ENCODE data around the gene NR1D1. TPM values are rescaled to one million over a fixed set of nuclear protein-coding genes. Genes with fewer than 3 reads are reported as not detected.

NR1D1 gene
- total RNA-seq, 2 donors from 2014 or later = 12.2 to 21.8 TPM

- Mint-ChIP-seq H3K4me1 (peaks cover 71% of the 10 kb centered on the region), H3K36me3 (ENCODE audit: low read depth) (no peaks in the 10 kb centered on the region), H3K27ac (peak overlapping the region; percentile 94), H3K9me3 (no peaks in the 10 kb centered on the region), H3K4me3 (peak overlapping the region; percentile 83), H3K27me3 (no peaks in the 10 kb centered on the region)
- ATAC-seq (replicated peaks) = no peak
Observed at GRCh38 chr17:40105861-40106759, 5.7 kb upstream of the NR1D1 start.

- Mint-ChIP-seq H3K36me3 (ENCODE audit: low read depth) (peaks cover 8% of the 10 kb centered on the region), H3K27ac (peak overlapping the region; percentile 3)
- ATAC-seq (replicated peaks) = no peak
Observed at GRCh38 chr17:40104594-40105486, 4.5 kb upstream of the NR1D1 start.

GRCh38 chr17:40103688-40104087 lies 3.3 kb upstream of the NR1D1 start:
- H3K27ac Mint-ChIP-seq = peak overlapping the region; percentile 66
- no peak for ATAC-seq (replicated peaks)
- H3K27me3 Mint-ChIP-seq = no peaks in the 10 kb centered on the region
- H3K36me3 Mint-ChIP-seq (ENCODE audit: low read depth) = peaks cover 17% of the 10 kb centered on the region
- H3K9me3 Mint-ChIP-seq = no peaks in the 10 kb centered on the region
- H3K4me3 Mint-ChIP-seq = peak overlapping the region; percentile 83
- peaks cover 61% of the 10 kb centered on the region for H3K4me1 Mint-ChIP-seq

More at GRCh38 chr17:40104594-40105486, 4.5 kb upstream of the NR1D1 start:
- Mint-ChIP-seq H3K9me3 (no peaks in the 10 kb centered on the region), H3K4me3 (peak overlapping the region; percentile 83), H3K27me3 (no peaks in the 10 kb centered on the region), H3K4me1 (peaks cover 65% of the 10 kb centered on the region)

- H3K4me3 Mint-ChIP-seq = peak overlapping the region; percentile 83
- H3K9me3 Mint-ChIP-seq = no peaks in the 10 kb centered on the region
- H3K36me3 Mint-ChIP-seq (ENCODE audit: low read depth) = peaks cover 22% of the 10 kb centered on the region
- peaks cover 58% of the 10 kb centered on the region for H3K4me1 Mint-ChIP-seq
- no peak for ATAC-seq (replicated peaks)
- peak overlapping the region; percentile 66 for H3K27ac Mint-ChIP-seq
- no peaks in the 10 kb centered on the region for H3K27me3 Mint-ChIP-seq
Observed at GRCh38 chr17:40103071-40103661, 2.8 kb upstream of the NR1D1 start.

DNA sequence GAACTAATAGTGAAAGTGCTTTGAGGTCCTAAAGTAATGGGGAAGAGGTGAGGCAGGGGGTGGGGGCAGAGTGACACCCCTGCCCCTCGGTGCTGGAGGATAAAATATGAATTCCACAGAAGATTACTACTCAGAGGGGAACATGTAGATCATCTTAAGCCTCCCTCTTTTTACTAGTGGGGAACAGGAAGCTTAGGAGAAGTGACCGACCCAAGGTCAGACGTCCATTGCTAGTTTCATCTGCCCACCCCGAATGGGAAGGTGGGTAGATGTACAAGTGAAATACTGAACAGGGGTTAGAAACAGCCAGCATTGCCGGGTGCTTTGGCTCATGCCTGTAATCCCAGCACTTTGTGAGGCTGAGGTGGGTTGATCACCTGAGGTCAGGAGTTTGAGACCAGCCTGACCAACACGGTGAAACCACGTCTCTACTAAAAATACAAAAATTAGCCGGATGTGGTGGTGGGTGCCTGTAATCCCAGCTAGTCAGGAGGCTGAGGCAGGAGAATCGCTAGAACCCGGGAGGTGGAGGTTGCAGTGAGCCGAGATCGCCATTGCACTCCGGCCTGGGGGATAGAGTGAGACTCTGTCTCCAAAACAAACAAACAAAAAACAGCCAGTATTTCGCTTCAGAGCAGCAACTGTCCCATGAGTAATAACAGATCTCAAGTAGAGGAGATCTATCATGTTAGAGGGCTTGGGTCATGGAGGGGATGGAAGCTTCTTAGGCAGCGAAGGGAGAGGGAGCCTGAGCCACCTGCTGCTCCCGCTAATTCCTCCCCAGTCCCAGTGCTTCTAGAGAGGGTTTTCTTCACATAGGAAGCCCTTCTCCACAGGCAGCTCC lies 1.2 kb upstream of the NR1D1 start:
- Mint-ChIP-seq H3K4me3 (peak overlapping the region; percentile 97), H3K9me3 (no peaks in the 10 kb centered on the region), H3K4me1 (peaks cover 57% of the 10 kb centered on the region), H3K36me3 (ENCODE audit: low read depth) (peaks cover 38% of the 10 kb centered on the region), H3K27ac (peak overlapping the region; percentile 86), H3K27me3 (no peaks in the 10 kb centered on the region)
- no peak for ATAC-seq (replicated peaks)

GRCh38 chr17:40100669-40101366 lies 429 bp upstream of the NR1D1 start:
- peaks cover 46% of the 10 kb centered on the region for H3K36me3 Mint-ChIP-seq (ENCODE audit: low read depth)
- no peaks in the 10 kb centered on the region for H3K9me3 Mint-ChIP-seq
- H3K4me1 Mint-ChIP-seq = peaks cover 56% of the 10 kb centered on the region
- no peaks in the 10 kb centered on the region for H3K27me3 Mint-ChIP-seq
- ATAC-seq (replicated peaks) = peak; percentile 30
- peak overlapping the region; percentile 86 for H3K27ac Mint-ChIP-seq
- peak overlapping the region; percentile 97 for H3K4me3 Mint-ChIP-seq

DNA sequence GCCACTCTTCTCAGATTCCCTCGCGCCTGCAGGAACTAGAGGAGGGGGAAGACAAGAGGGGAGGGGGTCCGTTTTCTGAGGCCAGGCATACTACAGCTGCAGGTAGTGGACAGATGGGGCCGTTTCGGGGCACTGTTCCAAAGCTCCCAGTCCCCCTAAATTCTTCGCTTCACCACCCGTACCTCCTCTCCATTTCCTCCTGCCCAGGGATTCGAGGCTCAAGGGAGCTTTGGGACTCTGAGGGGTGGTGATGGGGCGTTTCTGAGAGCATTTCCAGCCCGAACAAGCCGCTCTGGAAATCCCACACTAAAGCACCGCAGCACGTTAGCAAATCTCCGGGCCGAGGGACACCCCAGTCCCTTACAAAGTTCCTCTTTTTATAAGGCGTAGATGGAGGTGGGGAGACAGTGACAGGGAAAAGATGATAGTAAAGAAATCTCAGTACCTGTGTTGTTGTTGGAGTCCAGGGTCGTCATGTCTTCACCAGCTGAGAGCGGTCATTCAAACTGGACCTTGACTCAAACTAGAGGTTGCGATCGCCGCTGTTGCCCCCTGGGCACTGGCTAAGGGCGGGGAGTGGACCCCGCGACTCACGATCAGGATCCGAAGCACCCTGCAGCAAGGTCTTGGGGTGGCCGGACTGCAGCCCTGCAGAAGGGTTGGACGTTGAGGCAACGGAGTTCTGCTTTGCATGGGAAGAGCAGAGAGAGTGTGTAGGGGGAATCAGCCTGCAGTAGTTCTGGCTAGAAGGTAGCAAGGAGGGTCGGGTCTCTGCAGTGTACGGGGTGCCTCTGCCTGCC lies 570 bp downstream of the NR1D1 start:
- peak overlapping the region; percentile 86 for H3K27ac Mint-ChIP-seq
- no peaks in the 10 kb centered on the region for H3K27me3 Mint-ChIP-seq

DNA sequence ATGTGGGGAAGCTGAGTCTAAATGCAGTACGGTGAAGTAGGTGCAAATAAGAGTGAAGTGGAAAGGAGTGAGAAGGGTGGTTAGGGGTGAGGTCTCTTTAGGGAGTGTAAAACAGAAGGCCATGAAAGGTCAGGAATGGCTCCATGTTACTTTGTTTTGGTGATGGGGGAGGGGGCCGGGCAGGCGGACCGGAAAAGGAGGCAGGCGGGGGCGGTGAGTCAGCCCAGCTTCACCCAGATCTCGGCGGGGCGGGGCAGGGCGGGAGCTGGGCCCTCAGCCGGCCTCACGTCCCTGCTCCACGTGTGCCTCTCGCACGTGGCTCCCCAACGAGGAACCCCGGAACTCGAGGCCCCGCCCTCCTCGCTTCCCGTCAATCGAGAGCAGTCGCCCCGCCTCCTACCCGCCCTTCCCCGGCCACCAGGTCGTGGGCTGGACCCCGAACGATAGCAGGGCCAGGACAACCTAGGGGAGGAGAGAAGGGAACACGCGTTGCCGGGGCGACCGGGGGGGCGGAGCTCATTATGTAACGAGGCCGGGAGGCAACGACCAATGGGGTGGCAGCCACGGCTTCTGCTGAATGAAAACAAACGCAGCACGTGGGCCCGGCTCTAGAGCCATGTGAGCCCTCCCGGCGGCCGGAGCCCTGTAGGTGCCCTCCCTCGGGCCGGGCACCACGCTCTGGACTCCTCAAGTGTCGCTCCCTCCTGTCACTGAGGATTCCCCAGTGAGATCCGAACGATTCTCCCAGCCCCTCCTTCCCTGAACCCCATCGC lies 1.4 kb downstream of the NR1D1 start:
- peak; percentile 63 for ATAC-seq (replicated peaks)
- H3K4me3 Mint-ChIP-seq = peak overlapping the region; percentile 97
- no peaks in the 10 kb centered on the region for H3K9me3 Mint-ChIP-seq
- H3K36me3 Mint-ChIP-seq (ENCODE audit: low read depth) = peaks cover 64% of the 10 kb centered on the region
- H3K27me3 Mint-ChIP-seq = no peaks in the 10 kb centered on the region
- H3K4me1 Mint-ChIP-seq = peaks cover 53% of the 10 kb centered on the region
- peak overlapping the region; percentile 86 for H3K27ac Mint-ChIP-seq

More for the DNA sequence above, 570 bp downstream of the NR1D1 start:
- ATAC-seq (replicated peaks) = no peak
- H3K4me3 Mint-ChIP-seq = peak overlapping the region; percentile 97
- H3K4me1 Mint-ChIP-seq = peaks cover 57% of the 10 kb centered on the region
- no peaks in the 10 kb centered on the region for H3K9me3 Mint-ChIP-seq
- H3K36me3 Mint-ChIP-seq (ENCODE audit: low read depth) = peaks cover 56% of the 10 kb centered on the region

- Mint-ChIP-seq H3K36me3 (ENCODE audit: low read depth) (peaks cover 72% of the 10 kb centered on the region), H3K27ac (peak overlapping the region; percentile 86), H3K4me3 (peak overlapping the region; percentile 97), H3K9me3 (no peaks in the 10 kb centered on the region), H3K27me3 (no peaks in the 10 kb centered on the region), H3K4me1 (peaks cover 55% of the 10 kb centered on the region)
- ATAC-seq (replicated peaks) = peak; percentile 16
Observed at GRCh38 chr17:40097931-40098845, 2.2 kb downstream of the NR1D1 start.

GRCh38 chr17:40097087-40097486 lies 3.3 kb downstream of the NR1D1 start:
- Mint-ChIP-seq H3K9me3 (no peaks in the 10 kb centered on the region), H3K27me3 (no peaks in the 10 kb centered on the region), H3K27ac (peak overlapping the region; percentile 86), H3K4me1 (peaks cover 54% of the 10 kb centered on the region), H3K36me3 (ENCODE audit: low read depth) (peaks cover 72% of the 10 kb centered on the region), H3K4me3 (peak overlapping the region; percentile 97)
- ATAC-seq (replicated peaks) = no peak
